ENCODE results near the gene ABCB9. TPM values are rescaled to one million over a fixed set of nuclear protein-coding genes. Genes with fewer than 3 reads are reported as not detected.
A peak's percentile ranks its signal among the peaks of the same experiment; 100 is the strongest.

ABCB9 gene
- total RNA-seq, 4 donors from 2014 or later, result 1.7 to 6.2 (median 4.2) TPM

DNA sequence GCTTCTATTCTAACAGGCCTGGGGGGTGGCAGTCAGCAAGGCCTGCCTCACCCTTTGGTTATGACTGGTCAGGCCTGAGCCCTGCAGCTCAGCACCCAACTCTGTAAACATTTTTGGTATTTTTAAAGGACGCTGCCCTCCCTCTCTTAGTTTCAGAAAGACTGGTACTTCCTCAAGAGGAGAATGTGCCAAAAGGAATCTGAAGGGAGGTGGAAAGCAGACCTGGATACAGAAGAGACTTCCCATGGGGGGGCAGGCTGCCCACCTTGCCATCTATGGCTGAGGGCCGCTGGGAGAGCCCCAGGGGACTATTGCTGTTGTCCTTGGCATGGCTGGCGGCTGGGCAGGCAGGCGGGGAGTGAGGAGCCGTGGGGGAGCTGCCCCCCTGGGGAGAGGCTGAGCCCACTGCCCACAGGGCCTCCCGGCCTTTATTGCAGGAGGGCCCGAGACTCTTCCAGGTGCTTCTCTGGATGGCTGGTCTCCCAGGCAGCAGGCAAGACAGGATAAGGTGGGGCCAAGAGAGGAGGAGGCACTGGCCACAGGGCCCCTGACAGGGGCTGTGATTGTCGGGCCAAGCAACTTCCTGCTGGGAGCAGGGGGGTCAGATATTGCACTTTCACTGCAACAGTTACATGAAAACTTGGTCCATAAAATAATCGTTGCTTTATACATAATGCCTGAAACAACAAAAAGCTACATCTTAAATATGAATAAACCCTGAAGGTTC lies 17.7 kb upstream of the ABCB9 start:
- peak overlapping the region; percentile 66 to 89 (median 80) for H3K27ac ChIP-seq (replicated peaks in 1 of 4)
- H3K9me3 ChIP-seq, result no peaks in the 10 kb centered on the region
- 24% methylated on average over 2 of the region's 9 CpGs for WGBS
- H3K4me3 ChIP-seq, result peak overlapping the region in 1 of 4 donors; percentile 15
- peaks cover 14 to 56% (median 49%) of the 10 kb centered on the region in 4 donors for H3K36me3 ChIP-seq
- no peak for DNase-seq (ENCODE audit: extremely low spot score)
- no peaks in the 10 kb centered on the region for H3K27me3 ChIP-seq
- H3K4me1 ChIP-seq, result peaks cover 54 to 64% (median 62%) of the 10 kb centered on the region in 4 donors
- TF ChIP-seq CTCF (IDR thresholded peaks at IDR 0.05), result no peak
- no peak for TF ChIP-seq EP300 (IDR thresholded peaks at IDR 0.05)
- no peak for TF ChIP-seq POLR2A (IDR thresholded peaks at IDR 0.05; ENCODE audit: low read depth)
- TF ChIP-seq POLR2AphosphoS5 (IDR thresholded peaks at IDR 0.05), result no peak
- intact Hi-C loops (cut with DNase I), result loop anchor here (5.0 kb wide), 1 partner anchor 253 kb away; no protein-coding TSS in a partner anchor

GRCh38 chr12:122982963-122983788 lies 16.9 kb upstream of the ABCB9 start:
- TF ChIP-seq CTCF (IDR thresholded peaks at IDR 0.05), result no peak
- TF ChIP-seq EP300 (IDR thresholded peaks at IDR 0.05), result no peak
- TF ChIP-seq POLR2AphosphoS5 (IDR thresholded peaks at IDR 0.05), result no peak
- no peak for TF ChIP-seq POLR2A (IDR thresholded peaks at IDR 0.05; ENCODE audit: low read depth)
- WGBS, result 55% methylated on average over 18 of the region's 21 CpGs
- Histone ChIP-seq H3K27me3 (no peaks in the 10 kb centered on the region), H3K9me3 (no peaks in the 10 kb centered on the region), H3K4me1 (peaks cover 59 to 71% (median 68%) of the 10 kb centered on the region in 4 donors), H3K4me3 (no peak overlapping the region), H3K27ac (replicated peaks in 1 of 4) (peak overlapping the region; percentile 71 to 96 (median 89)), H3K36me3 (peaks cover 14 to 53% (median 43%) of the 10 kb centered on the region in 4 donors)
- DNase-seq (ENCODE audit: extremely low spot score), result no peak
- intact Hi-C loops (cut with DNase I), result loop anchor here (5.0 kb wide), 1 partner anchor 254 kb away; no protein-coding TSS in a partner anchor

DNA sequence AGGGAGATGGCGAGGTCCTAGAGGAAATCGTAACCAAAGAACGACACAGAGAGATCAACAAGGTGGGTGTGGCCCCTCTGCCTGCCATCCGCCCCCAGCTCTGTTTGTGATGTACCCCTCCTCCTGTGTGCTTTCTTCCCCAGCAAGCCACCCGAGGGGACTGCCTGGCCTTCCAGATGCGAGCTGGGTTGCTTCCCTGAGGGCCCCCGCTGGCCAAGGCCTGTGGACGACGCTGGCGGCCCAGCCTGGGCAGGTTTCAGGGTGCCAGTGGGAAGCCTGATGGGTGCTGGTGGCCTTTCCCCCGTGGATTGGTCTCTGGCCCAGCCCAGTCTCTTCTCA lies 16.2 kb upstream of the ABCB9 start:
- Histone ChIP-seq H3K4me3 (peak overlapping the region in 1 of 4 donors; percentile 88), H3K27me3 (no peaks in the 10 kb centered on the region), H3K27ac (replicated peaks in 1 of 4) (peak overlapping the region; percentile 71 to 96 (median 89)), H3K9me3 (no peaks in the 10 kb centered on the region), H3K4me1 (peaks cover 59 to 79% (median 71%) of the 10 kb centered on the region in 4 donors), H3K36me3 (peaks cover 10 to 53% (median 37%) of the 10 kb centered on the region in 4 donors)
- no peak for TF ChIP-seq EP300 (IDR thresholded peaks at IDR 0.05)
- TF ChIP-seq POLR2A (IDR thresholded peaks at IDR 0.05; ENCODE audit: low read depth), result no peak
- no peak for TF ChIP-seq CTCF (IDR thresholded peaks at IDR 0.05)
- no peak for TF ChIP-seq POLR2AphosphoS5 (IDR thresholded peaks at IDR 0.05)
- no peak for DNase-seq (ENCODE audit: extremely low spot score)
- WGBS, result 59% methylated on average over 10 of the region's 11 CpGs
- intact Hi-C loops (cut with DNase I), result loop anchor here (5.0 kb wide), 1 partner anchor 255 kb away; no protein-coding TSS in a partner anchor

DNA sequence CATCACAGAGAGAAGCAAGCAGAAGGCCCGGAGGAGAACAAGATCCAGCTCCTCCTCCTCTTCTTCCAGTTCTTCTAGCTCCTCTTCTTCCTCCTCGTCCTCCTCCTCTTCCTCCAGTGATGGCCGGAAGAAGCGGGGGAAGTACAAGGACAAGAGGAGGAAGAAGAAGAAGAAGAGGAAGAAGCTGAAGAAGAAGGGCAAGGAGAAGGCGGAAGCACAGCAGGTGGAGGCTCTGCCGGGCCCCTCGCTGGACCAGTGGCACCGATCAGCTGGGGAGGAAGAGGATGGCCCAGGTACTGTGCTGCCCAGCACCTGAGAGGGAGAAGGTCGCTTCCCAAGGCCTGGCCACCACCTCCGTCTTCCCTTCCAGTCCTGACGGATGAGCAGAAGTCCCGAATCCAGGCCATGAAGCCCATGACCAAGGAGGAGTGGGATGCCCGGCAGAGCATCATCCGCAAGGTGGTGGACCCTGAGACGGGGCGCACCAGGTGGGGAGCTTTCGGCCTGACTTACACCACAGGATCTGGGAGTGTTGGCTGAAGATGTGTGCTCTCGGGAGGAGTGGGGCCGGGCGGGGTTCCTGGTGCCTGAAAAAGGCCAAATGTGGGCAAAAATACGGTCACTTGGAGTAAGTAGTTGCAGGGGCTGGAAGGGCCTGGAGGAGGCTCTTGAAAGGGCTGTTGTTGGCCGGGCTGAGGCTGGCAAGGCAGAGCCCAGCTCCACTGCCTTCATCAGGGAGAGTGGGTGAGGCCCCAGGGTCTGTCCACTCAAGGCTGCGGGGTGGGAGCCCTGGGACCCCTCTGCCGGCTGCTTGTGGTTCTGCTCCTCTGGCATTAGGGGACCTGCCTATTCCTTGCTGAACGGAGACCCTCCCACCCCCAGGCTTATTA lies 15.6 kb upstream of the ABCB9 start:
- no peaks in the 10 kb centered on the region for H3K27me3 ChIP-seq
- H3K4me3 ChIP-seq, result peak overlapping the region; percentile 81 to 98 (median 92)
- H3K27ac ChIP-seq (replicated peaks in 1 of 4), result peak overlapping the region; percentile 89 to 96 (median 92)
- H3K4me1 ChIP-seq, result peaks cover 64 to 85% (median 77%) of the 10 kb centered on the region in 4 donors
- no peak for TF ChIP-seq EP300 (IDR thresholded peaks at IDR 0.05)
- TF ChIP-seq CTCF (IDR thresholded peaks at IDR 0.05), result no peak
- TF ChIP-seq POLR2AphosphoS5 (IDR thresholded peaks at IDR 0.05), result no peak
- no peak for TF ChIP-seq POLR2A (IDR thresholded peaks at IDR 0.05; ENCODE audit: low read depth)
- intact Hi-C loops (cut with DNase I), result loop anchor here (5.0 kb wide), 1 partner anchor 255 kb away; no protein-coding TSS in a partner anchor
- 63% methylated on average over 19 of the region's 25 CpGs for WGBS
- no peak for DNase-seq (ENCODE audit: extremely low spot score)
- peaks cover 4 to 53% (median 36%) of the 10 kb centered on the region in 4 donors for H3K36me3 ChIP-seq
- no peaks in the 10 kb centered on the region for H3K9me3 ChIP-seq

Data from esophagus muscularis mucosa (tissue), 4 donors.